Measurements from ENCODE around the gene TUT4.

The TUT4 gene

DNA sequence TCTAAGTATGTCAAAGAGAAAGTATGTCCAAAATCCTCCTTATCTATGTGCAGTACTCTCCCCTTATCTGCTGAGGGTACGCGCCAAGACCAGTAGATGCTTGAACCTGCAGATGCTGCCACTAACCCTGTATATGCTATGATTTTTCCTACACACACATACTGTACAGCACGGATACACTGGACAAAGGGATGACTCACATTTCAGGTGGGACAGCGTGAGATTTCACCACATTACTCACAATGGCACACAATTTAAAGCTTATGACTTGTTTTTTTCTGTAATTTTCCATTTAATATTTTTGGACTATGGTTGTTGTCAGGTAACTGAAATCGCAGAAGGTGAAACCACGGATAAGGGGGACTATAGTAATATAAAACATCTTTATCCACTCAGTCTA lies 152.8 kb downstream of the TUT4 start:
- DNase-seq: no peak

GRCh38 chr1:52399629-52400028 lies 153.3 kb downstream of the TUT4 start:
- no peak for DNase-seq

DNA sequence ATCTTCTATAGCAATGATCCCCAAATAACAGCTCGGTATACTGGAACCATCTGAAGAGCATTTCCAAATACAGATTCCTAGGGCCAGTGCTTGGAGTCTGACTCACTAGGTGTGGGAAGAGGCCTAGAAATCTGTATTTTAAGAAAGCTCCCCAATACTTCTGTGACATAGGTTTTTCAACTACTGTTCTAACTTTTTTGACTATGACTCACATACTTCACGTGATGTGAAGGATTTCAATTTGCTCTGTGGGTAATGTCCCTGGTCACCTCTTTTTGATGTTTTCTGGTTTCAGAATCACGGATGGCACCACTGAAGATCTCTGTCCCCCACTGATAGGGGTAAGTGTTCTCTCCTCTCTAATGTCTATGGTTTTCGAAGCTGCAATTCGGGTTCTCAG lies 159.7 kb downstream of the TUT4 start:
- no peak for DNase-seq

DNA sequence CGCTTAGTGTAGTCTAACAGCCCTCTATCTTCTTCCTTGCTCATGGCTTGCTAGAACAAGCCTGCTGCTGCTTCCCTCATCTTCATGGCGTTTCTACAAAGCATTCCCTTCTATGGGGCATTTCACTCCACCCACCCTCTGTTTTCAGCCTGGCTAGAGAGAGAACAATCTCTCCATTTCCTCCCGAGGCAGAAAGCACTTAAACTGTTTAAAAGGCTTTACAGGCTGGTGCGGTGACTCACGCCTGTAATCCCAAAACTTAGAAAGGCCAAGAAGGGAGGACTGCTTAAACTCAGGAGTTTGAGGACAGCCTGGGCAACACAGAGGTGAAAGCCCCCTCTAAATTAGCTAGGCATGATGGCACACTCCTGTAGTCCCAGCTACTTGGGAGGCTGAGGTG lies 166.4 kb downstream of the TUT4 start:
- no peak for DNase-seq

- DNase-seq: no peak
Measured at GRCh38 chr1:52385376-52385775, 167.5 kb downstream of the TUT4 start.

Measured in activated T-cell treated with anti-CD3 and anti-CD28 coated beads, Interleukin-2, amount 50 U/mL, for 1 hour (primary cell).